GM18502 (cell line): ENCODE measurements around the gene CACNA1S.

Experiments
- ATAC-seq: cut with Tn5 transposase; IDR thresholded peaks from one replicate; pipeline ENCODE4 v1.9.1; 2021; ENCODE audit warnings: mild to moderate bottlenecking; ENCODE audit not compliant: unreplicated experiment, poor library complexity

Gene CACNA1S

DNA sequence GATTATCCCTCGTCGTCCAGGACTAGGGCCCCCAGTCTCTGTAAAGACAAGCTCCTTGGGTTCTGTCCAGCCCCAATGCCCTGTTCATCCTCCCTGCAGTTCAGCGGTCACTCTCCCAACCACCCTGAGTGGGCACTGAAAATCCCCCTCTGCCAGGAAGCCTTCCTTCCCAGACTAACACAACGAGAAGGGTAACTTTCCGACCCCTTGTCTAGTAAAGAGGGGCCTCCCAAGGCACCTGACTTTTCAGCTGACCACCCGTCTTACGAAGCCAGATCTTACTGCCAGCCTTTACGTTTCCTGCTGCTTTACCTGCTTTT lies 28.7 kb upstream of the CACNA1S start:
- no peak for ATAC-seq

DNA sequence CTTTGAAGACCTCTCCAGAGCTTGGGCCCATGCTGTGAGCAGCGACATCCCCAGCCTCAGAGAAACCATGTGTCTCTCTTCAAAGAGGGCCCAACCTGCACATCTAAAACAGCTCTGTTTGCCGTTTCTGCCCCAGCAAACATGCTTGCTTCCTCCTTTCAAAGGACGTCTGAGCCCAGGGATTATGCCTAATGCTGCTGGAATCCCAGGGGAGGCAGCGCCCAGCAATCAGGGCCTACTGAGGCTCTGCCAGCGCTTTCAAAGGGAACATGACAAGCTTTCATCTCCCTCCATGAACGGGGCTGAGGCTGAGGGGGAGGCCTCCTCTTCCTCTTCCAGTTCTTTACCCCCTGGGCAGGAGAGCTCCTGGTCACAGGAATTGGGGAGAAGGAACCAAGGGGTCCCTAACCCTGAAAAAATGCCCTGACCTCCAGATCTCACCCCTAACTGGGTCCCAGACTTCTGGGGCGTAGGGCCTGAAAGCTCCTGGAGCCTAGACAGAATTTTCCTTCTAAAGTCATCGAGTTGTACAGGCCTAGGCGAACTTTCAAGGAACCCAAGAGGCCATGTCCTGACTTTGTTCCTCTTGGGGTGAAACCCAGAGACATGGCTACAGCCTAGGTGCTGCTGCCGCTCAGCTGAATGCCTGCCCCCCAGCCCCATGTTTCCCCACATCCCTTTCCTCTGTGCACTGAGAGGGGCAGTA lies 28.2 kb upstream of the CACNA1S start:
- ATAC-seq: no peak

- no peak for ATAC-seq
Observed at GRCh38 chr1:201139756-201140155, 27.5 kb upstream of the CACNA1S start.

DNA sequence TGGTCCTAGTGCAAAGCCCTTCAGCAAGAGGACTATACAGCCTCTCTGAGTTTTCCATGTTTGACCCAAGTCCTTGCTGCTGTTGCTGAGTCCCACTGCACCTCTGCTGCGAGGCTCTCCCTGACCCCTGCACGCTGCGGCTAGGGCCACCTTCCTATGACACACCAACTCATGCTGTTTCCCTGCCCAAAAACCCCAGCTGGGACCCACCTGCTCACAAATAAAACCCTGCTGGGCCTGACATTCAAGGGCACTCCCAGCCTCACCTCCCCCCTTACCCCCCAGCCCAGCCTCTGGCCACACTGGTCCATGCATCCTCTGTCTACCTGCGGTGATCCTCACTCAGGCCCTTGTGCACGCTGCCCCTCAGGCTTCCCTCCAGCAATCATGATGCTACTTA lies 27.1 kb upstream of the CACNA1S start:
- ATAC-seq: no peak

GRCh38 chr1:201138311-201138840 lies 26.1 kb upstream of the CACNA1S start:
- no peak for ATAC-seq

GRCh38 chr1:201137579-201138310 lies 25.5 kb upstream of the CACNA1S start:
- no peak for ATAC-seq

DNA sequence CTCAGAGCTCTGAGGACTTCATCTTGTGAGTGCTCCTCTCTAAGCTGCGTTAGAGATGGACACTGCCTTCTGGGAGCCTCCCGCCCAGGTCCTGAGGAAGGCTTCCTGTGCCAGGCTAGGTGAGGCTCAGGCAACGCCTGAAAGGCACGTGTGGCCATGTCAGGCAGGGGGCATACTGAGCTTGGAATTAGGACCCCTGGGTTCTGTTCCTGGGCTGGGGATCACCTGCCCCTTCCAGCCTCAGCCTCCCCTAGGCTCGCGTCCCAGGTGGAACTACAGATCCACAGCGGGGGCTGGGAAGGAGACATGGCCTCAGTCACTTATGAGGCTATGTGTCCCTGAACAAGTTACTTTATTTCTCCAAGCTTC lies 24.8 kb upstream of the CACNA1S start:
- no peak for ATAC-seq

DNA sequence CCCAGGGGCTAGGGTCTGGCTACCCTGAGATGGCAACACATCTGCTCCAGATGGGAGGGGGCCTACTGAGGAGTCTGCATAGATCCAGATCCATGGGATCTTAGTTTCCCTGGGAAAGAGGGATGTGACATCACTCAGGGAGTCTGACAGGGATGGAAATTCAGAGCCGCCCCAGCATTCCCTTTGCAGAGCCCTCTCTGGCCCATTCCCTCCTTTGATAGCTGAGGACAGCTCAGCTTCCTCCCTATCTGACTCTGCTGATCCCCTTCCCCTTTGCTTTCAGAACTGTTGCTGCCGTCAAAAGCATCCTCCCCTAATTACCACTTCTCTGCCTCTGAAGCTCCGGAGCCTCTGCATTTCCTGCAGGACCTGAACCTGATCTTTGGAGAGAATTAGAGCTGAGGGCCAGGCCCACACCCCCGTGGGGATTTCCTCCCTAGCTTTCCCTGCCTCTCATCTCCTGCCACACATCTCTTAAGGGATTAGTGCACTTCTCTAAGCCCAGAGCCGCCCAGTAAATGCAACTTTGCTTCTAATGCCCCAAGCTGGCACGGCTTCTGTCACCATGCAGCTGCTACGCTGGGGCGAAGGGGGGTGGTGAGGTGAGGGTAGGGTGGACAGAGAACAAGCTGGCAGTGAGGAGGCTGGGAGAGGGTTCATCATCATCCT lies 24.3 kb upstream of the CACNA1S start:
- no peak for ATAC-seq

DNA sequence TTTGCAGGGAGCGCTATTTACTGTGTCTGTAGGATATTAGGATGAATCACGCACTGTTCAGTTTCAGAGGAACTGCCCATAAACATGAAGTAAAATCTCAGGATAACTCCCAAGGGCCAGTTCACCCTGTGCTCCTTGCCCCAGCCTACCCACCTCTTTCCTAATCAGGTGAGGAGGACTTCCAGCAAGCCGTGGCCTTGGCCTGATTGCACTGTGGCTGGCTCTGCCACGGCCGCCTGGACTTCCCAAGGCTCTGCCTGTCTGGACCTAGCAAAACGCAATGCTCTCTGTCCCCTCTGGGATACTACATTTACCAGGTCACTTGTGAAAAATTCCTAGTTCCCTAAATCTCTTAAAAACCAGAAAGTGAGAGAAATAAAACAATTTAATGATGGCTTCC lies 22.2 kb upstream of the CACNA1S start:
- no peak for ATAC-seq

DNA sequence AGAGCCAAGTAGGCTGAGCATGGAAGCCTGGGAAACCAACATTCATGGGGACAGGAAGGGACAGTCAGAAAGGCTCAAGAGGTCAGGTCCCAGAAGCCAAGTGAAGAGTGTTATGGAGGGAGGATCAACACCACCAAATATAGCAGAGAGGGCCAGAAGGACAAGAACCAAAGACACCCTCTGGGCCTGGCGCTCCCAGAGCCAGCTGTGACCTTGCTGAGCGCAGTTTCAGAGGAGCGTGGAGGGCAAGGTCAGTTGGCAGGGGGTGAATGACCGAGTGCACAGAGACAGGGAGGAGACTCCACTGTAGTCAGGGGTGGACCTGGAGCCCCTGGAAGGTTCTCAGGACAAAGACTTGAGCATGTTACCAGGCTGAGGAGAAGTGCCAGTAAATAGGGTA lies 19.2 kb upstream of the CACNA1S start:
- ATAC-seq: no peak

GRCh38 chr1:201128962-201129361 lies 16.7 kb upstream of the CACNA1S start:
- no peak for ATAC-seq

- no peak for ATAC-seq
Observed at GRCh38 chr1:201128476-201128875, 16.2 kb upstream of the CACNA1S start.

- no peak for ATAC-seq
Observed at GRCh38 chr1:201127755-201128455, 15.7 kb upstream of the CACNA1S start.

- ATAC-seq: no peak
Observed at GRCh38 chr1:201126832-201127754, 14.9 kb upstream of the CACNA1S start, which contains the start of gene ASCL5. TSS of gene ASCL5 (minus strand) at chr1:201127184. CDS start at chr1:201115372, 11,812 bp downstream.

- no peak for ATAC-seq
Observed at GRCh38 chr1:201126463-201126831, 14.2 kb upstream of the CACNA1S start.

DNA sequence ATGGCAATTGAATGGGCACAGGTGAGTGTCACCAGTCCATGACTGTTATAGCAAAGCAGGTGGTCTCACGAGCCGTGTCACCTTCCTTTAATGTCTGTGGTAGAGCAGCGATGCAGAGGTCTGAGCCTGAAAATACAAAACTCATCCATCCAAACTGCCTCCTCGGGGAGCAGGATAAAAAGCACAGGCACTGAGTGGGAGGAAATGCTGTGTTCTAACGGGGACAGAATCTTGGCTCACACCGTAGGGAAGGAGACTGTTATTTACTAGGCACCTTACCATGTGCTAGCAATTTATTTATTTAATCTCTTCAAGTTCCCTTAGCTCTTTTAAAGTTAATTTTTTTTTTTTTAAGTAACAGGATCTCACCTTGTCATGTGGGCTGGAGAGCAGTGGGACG lies 13.6 kb upstream of the CACNA1S start:
- ATAC-seq: no peak

GRCh38 chr1:201125019-201125418 lies 12.8 kb upstream of the CACNA1S start:
- ATAC-seq: no peak

- ATAC-seq: no peak
Observed at GRCh38 chr1:201123866-201124265, 11.6 kb upstream of the CACNA1S start.

DNA sequence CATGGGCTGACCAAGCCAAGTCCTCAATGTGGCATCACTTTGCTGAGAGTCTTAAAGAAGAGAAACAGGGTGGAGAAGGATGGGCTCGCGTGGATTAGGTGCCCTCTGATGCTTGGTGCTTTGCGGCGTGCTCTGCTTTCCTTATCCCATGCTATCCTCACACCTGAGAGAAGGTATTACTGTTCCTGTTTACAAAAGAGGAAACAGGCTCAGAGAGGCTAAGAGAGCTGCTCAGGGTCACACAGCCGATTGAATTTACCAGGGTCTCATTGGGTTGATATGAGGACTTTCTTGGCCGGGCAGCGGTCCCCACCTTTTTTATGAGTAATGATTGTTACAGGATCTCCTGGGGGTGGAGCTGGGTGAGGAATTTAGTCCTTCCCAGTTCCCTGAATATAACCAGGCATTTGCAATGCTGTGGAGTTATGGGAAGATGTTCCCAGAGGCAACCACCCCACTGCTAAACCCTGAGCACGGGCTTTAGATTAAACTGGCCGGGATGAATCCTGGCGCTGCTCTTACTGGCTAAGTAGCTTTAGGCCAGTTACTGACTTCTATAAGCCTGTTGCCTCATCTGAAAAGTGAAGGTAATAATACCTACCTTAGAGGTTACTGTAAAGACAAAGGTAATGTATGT lies 10.2 kb upstream of the CACNA1S start:
- no peak for ATAC-seq
